ENCODE results near the gene WDPCP.

DNA sequence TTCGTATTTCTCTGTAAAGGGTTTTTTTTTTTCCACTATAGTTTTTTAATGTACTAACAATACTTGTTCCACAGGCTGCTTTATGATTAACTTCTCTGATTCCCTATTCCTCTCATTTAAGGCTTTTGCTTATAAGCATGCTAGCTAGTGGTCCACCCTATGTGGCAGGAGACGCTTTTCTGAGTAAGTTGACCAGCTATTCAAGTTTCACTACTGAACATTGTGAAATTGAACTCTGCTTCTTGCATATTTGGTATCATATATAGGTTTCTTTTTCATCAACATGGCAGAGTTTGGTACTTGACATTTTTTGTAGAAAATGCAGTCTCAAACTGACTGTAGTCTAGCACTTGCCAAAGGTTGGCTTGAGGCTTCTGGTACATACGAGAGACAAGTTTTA is 463.4 kb downstream of the WDPCP start:
- no peak for TF ChIP-seq NFIC (IDR thresholded peaks at IDR 0.05)
- TF ChIP-seq RAD21 (IDR thresholded peaks at IDR 0.05; ENCODE audit: low read depth), result no peak
- TF ChIP-seq, protein P1, sequence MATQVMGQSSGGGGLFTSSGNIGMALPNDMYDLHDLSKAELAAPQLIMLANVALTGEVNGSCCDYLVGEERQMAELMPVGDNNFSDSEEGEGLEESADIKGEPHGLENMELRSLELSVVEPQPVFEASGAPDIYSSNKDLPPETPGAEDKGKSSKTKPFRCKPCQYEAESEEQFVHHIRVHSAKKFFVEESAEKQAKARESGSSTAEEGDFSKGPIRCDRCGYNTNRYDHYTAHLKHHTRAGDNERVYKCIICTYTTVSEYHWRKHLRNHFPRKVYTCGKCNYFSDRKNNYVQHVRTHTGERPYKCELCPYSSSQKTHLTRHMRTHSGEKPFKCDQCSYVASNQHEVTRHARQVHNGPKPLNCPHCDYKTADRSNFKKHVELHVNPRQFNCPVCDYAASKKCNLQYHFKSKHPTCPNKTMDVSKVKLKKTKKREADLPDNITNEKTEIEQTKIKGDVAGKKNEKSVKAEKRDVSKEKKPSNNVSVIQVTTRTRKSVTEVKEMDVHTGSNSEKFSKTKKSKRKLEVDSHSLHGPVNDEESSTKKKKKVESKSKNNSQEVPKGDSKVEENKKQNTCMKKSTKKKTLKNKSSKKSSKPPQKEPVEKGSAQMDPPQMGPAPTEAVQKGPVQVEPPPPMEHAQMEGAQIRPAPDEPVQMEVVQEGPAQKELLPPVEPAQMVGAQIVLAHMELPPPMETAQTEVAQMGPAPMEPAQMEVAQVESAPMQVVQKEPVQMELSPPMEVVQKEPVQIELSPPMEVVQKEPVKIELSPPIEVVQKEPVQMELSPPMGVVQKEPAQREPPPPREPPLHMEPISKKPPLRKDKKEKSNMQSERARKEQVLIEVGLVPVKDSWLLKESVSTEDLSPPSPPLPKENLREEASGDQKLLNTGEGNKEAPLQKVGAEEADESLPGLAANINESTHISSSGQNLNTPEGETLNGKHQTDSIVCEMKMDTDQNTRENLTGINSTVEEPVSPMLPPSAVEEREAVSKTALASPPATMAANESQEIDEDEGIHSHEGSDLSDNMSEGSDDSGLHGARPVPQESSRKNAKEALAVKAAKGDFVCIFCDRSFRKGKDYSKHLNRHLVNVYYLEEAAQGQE (IDR thresholded peaks at IDR 0.05; ENCODE audit: low read depth), result no peak
- no peak for TF ChIP-seq EP300 (IDR thresholded peaks at IDR 0.05; ENCODE audit: borderline replicate concordance)
- TF ChIP-seq FOXM1 (IDR thresholded peaks at IDR 0.05; ENCODE audit: borderline replicate concordance, low read depth), result no peak
- TF ChIP-seq, protein P2, sequence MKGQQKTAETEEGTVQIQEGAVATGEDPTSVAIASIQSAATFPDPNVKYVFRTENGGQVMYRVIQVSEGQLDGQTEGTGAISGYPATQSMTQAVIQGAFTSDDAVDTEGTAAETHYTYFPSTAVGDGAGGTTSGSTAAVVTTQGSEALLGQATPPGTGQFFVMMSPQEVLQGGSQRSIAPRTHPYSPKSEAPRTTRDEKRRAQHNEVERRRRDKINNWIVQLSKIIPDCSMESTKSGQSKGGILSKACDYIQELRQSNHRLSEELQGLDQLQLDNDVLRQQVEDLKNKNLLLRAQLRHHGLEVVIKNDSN (IDR thresholded peaks at IDR 0.05), result no peak

Measured in Ishikawa (cell line).